AG09309 (cell line): ENCODE results near the gene SCN3B.

ENCODE experiments used
- DNase-seq: peaks from one replicate; pipeline ENCODE4 v3.0.0-alpha.2; 2010; ENCODE audit warnings: low read depth
- H3K4me3 ChIP-seq: 2 replicates; pipeline ENCODE4 v1.5.1; 2011; ENCODE audit warnings: mild to moderate bottlenecking, low read depth, low read length, moderate library complexity; ENCODE audit not compliant: control insufficient read depth
- CTCF ChIP-seq: IDR thresholded peaks from 2 replicates; pipeline ENCODE4 v1.5.1; 2011; ENCODE audit warnings: mild to moderate bottlenecking, low read depth, low read length, inconsistent platforms; ENCODE audit not compliant: insufficient read depth, control insufficient read depth; ENCODE audit errors: missing control alignments

Gene SCN3B

GRCh38 chr11:123682696-123683410, 28.4 kb upstream of the SCN3B start:
- no peak overlapping the region for H3K4me3 ChIP-seq
- TF ChIP-seq CTCF, result no peak
- no peak for DNase-seq

GRCh38 chr11:123681030-123681429, 26.6 kb upstream of the SCN3B start:
- no peak for DNase-seq
- no peak for TF ChIP-seq CTCF
- no peak overlapping the region for H3K4me3 ChIP-seq

DNA sequence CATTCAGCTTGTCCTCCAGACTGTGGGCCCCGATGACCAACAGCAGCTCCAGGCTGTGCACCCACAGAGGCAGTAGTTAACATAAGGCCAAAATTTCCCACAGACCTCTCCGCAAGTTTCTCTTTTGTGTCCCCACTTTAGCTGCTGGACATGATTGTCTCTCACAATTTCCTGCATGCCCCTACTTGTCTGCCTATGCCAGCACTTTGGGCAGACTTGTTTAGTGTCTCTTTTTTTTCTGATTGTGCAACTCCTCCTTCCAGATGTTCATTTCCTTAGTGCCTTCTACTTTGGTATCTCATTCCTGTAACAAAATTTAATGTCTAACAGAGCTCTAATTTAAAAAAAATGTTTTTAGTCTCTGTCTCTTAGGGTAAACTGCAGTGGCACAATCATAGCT, 23.8 kb upstream of the SCN3B start:
- no peak for DNase-seq
- no peak for TF ChIP-seq CTCF
- no peak overlapping the region for H3K4me3 ChIP-seq

DNA sequence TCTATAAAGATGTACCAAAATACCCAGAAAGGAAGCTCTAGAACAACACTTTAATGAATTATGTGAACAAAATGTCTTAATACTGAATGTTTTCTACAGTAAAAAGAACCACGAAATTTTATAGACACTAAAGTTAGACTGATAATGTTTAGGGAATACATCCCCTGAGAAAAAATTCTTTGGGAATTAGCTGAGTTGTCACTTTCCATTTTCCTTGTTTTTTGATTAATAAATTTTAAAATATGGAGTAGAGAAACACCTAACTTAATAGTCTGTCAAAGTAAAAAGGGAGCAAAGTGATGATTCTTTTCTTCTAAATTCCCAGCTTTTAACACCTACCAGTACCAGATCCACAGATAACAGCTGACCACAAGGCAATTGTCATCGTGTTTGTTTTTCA, 23.1 kb upstream of the SCN3B start:
- TF ChIP-seq CTCF, result no peak
- DNase-seq, result no peak
- H3K4me3 ChIP-seq, result no peak overlapping the region

DNA sequence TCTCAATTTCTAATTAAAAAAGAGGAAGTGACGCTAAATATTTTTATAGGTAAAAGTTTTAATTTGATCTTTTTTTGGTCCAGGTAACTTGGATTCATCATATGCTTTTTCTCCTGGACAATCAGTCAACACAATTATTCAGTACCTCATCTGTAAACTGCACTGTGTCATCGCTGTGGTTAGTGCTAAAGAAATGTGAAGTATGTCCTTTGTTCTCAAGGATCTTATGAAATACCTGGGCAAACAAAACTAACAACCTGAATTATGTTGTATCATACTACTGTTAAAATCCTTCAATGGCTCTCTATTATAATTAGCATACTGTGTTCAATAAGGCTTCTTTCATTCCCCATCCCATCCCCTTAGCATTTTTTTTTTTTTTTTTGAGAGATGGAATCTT, 19.9 kb upstream of the SCN3B start:
- H3K4me3 ChIP-seq, result no peak overlapping the region
- TF ChIP-seq CTCF, result no peak
- DNase-seq, result no peak

DNA sequence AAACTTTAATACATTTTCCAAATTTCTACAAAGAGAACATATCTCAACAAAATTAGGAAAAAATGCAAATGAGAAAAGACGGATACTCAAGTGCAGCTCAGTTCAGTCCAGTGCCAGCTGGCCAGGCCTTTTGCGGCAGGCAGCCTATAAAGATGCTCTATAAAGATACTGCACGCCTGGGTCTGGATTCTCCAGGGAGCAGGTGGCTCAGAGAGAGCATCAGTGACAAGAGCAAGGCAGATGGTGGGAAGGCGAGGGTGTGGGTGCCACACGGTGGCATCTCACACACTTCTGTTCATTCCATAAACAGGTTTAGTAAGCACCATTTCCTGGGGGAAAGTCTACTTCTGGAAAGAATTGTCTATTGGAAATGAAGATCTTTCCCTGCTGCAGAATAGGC, 18.1 kb upstream of the SCN3B start:
- no peak overlapping the region for H3K4me3 ChIP-seq
- no peak for DNase-seq
- no peak for TF ChIP-seq CTCF
